ENCODE measurements around the gene SLC6A1. TPM values are rescaled to one million over a fixed set of nuclear protein-coding genes. Genes with fewer than 3 reads are reported as not detected.

SLC6A1 gene
- total and polyA plus RNA-seq, 7 donors = 0.27 to 1.9 (median 0.36) TPM

- ATAC-seq = no peak
- intact Hi-C loops (cut with DNase I) = no loop called here
- no peak overlapping the region for H3K4me3 ChIP-seq
- H3K4me1 ChIP-seq = peaks cover 15% of the 10 kb centered on the region
- H3K36me3 ChIP-seq (ENCODE audit: insufficient read depth in 1 of 2, low read depth in 1 of 2) = no peaks in the 10 kb centered on the region
- H3K27ac ChIP-seq = no peak overlapping the region
- no peak for DNase-seq
- no peaks in the 10 kb centered on the region for H3K9me3 ChIP-seq
- 72 to 82% (median 80%) methylated on average over 5 of the region's 5 CpGs for WGBS, 3 donors
- H3K27me3 ChIP-seq (ENCODE audit: insufficient read depth in 3 of 3, low read length in 2 of 3) = no peaks in the 10 kb centered on the region
- TF ChIP-seq CTCF (IDR thresholded peaks at IDR 0.05) = no peak
Observed at GRCh38 chr3:10962481-10963036, 30.0 kb upstream of the SLC6A1 start.

DNA sequence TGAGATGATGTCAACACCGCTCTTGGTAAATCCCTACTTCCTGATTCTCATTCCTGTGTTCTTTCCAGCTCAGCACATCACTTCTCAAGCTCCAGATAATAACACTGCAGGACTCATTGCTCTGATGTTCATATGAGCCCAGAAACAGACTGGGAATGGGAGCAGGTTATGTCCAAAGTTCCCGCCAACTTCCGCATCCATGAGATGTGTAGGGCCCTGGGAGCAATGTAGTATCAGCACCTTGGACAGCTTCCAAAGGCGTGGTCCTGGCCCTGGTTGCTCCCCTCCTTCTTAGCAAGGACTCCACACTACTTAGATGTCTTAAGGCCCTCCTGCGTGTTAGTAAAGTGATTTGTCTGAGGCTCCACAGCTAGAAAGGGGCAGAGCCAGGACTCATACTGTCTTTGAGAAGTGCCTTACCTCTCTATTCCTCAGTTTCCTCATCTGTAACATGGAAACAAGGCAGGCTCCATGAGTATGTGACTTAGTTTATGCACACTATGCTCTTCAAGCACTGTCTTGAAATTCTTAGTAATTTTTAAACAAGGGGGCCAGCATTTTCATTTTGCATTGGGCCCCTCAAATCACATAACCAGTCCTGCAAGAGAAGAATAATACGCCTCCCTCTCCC, 27.9 kb upstream of the SLC6A1 start:
- H3K27me3 ChIP-seq (ENCODE audit: insufficient read depth in 3 of 3, low read length in 2 of 3) = peaks cover 0 to 3% (median 2%) of the 10 kb centered on the region in 3 donors
- ATAC-seq (no peak), DNase-seq (no peak)
- WGBS, 3 donors = 73% methylated on average over 6 of the region's 6 CpGs
- H3K27ac ChIP-seq = no peak overlapping the region
- H3K36me3 ChIP-seq (ENCODE audit: insufficient read depth in 1 of 2, low read depth in 1 of 2) = no peaks in the 10 kb centered on the region
- intact Hi-C loops (cut with DNase I) = no loop called here
- no peak overlapping the region for H3K4me3 ChIP-seq
- no peaks in the 10 kb centered on the region for H3K9me3 ChIP-seq
- no peak for TF ChIP-seq CTCF (IDR thresholded peaks at IDR 0.05)
- peaks cover 4% of the 10 kb centered on the region for H3K4me1 ChIP-seq

DNA sequence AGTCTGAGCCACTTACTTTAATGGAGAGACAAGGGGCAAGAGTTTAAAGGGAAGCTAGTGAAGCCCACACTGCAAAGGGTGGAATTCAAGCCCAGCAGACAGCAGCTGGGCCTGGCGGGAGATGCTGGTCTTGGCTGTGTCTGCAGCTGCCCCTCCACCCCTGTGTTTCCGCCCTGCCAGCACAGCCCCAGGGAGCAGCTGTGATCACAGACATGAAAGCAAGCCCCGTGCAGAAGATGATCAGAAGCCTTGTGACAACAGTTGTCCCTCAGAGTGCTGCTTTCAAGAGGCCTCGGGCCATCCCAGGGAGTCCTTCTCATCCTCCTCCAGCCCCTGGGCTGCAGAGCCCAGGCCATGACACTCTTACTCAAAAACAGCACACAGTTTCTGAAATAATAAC, 24.1 kb upstream of the SLC6A1 start:
- intact Hi-C loops (cut with DNase I) = no loop called here
- DNase-seq (no peak), ATAC-seq (peak in 2 of 4 donors; percentile 35 to 76)
- H3K9me3 ChIP-seq = no peaks in the 10 kb centered on the region
- H3K27me3 ChIP-seq (ENCODE audit: insufficient read depth in 3 of 3, low read length in 2 of 3) = peaks cover 0 to 4% (median 3%) of the 10 kb centered on the region in 3 donors
- WGBS, 3 donors = 24 to 46% (median 29%) methylated on average over 4 of the region's 4 CpGs
- no peaks in the 10 kb centered on the region for H3K36me3 ChIP-seq (ENCODE audit: insufficient read depth in 1 of 2, low read depth in 1 of 2)
- no peak for TF ChIP-seq CTCF (IDR thresholded peaks at IDR 0.05)
- H3K4me3 ChIP-seq = no peak overlapping the region
- H3K27ac ChIP-seq = no peak overlapping the region
- H3K4me1 ChIP-seq = peaks cover 4% of the 10 kb centered on the region

DNA sequence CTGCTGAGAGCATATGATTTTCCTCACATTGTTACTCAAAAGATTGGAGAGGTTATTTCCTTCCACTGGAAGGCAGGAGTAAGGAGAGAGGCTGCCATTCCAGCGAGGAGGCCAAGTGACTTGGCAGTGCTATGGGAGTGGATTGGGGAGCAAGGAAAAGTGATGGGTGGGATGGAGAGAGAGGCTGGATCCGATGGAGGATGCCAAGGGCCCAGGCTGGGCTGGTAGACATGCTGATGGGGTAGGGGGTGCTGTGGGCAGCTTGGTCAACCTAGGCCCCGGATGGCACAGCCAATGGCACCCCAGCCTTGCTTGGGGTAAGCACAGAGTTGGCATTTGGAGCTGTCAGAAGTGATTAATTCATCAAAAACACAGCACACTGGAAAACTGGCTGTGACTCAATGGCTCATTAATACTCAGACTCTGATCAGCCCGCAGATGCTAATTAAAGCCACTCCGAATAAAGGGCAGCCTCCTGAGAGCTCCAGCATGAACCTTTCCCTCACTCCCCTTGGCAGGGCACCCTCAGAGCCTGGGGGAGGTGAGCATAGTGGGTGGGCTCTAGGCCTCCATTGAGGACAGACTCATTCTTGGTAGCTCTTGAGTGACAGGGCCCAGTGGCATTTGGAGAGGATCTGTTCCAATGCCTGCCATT, 22.1 kb upstream of the SLC6A1 start:
- ATAC-seq = no peak
- DNase-seq = no peak
- H3K36me3 ChIP-seq (ENCODE audit: insufficient read depth in 1 of 2, low read depth in 1 of 2) = no peaks in the 10 kb centered on the region
- no peaks in the 10 kb centered on the region for H3K9me3 ChIP-seq
- TF ChIP-seq CTCF (IDR thresholded peaks at IDR 0.05) = no peak
- no peak overlapping the region for H3K4me3 ChIP-seq
- WGBS, 3 donors = 79 to 90% (median 80%) methylated on average over 5 of the region's 5 CpGs
- H3K4me1 ChIP-seq = peaks cover 4% of the 10 kb centered on the region
- H3K27me3 ChIP-seq (ENCODE audit: insufficient read depth in 3 of 3, low read length in 2 of 3) = peaks cover 0 to 7% (median 3%) of the 10 kb centered on the region in 3 donors
- no peak overlapping the region for H3K27ac ChIP-seq
- intact Hi-C loops (cut with DNase I) = no loop called here

All from psoas muscle (tissue), 8 donors.